Muscle of leg (tissue), 11 donors: ENCODE measurements around the gene FAM181A. TPM values are rescaled to one million over a fixed set of nuclear protein-coding genes. Genes with fewer than 3 reads are reported as not detected.

ENCODE experiments used
- DNase-seq: peaks from one replicate; pipeline ENCODE4 v3.0.0; 2013
- H3K27ac ChIP-seq: one replicate; pipeline ENCODE4 v1.5.1; 2013; ENCODE audit warnings: mild to moderate bottlenecking, low read length, control low read depth
- H3K27me3 ChIP-seq: one replicate; pipeline ENCODE4 v1.6.1; 2013; ENCODE audit warnings: low read length; ENCODE audit not compliant: control insufficient read depth, insufficient read depth
- H3K36me3 ChIP-seq: one replicate; pipeline ENCODE4 v1.6.1; 2013; ENCODE audit warnings: low read length; ENCODE audit not compliant: control insufficient read depth, insufficient read depth
- H3K4me1 ChIP-seq: one replicate; pipeline ENCODE4 v1.6.1; 2013; ENCODE audit warnings: low read length; ENCODE audit not compliant: control insufficient read depth, insufficient read depth
- H3K4me3 ChIP-seq: one replicate; pipeline ENCODE4 v1.5.1; 2013; ENCODE audit warnings: low read length, control low read depth
- H3K9me3 ChIP-seq: replicated peaks from 2 replicates; pipeline ENCODE4 v1.6.1; 2013; ENCODE audit warnings: low read depth, low read length; ENCODE audit not compliant: control insufficient read depth
- WGBS: methylation state at CpG from one replicate; pipeline ENCODE4 v1.1.5; 2013; ENCODE audit warnings: missing lambda C conversion rate; ENCODE audit not compliant: insufficient coverage; 5-methylcytosine and 5-hydroxymethylcytosine counted together
- polyA plus RNA-seq, 8 donors: library from polyadenylated mRNA; unstranded; fragments of 120-200 nt; gene quantifications; one replicate each; pipeline versions ENCODE4 v1.2.1 to v1.2.3, GENCODE V29; 2013; ENCODE audit warnings: inconsistent platforms in 1 of 8, low replicate concordance in 1 of 8; ENCODE audit not compliant: insufficient read length in 8 of 8, insufficient read depth in 1 of 8
- total RNA-seq: library from RNA; stranded (reverse); fragments of 120-200 nt; gene quantifications from one replicate; pipeline ENCODE4 v1.2.4, GENCODE V29; 2013

FAM181A gene
- total and polyA plus RNA-seq, 9 donors = 0.10 to 0.15 TPM; not detected in 7

GRCh38 chr14:93939304-93940229 lies 12.4 kb downstream of the FAM181A start:
- DNase-seq = peak; percentile 74

GRCh38 chr14:93940437-93940836 lies 13.3 kb downstream of the FAM181A start:
- Histone ChIP-seq H3K27ac (peak overlapping the region; percentile 91), H3K27me3 (peaks cover 25% of the 10 kb centered on the region), H3K4me1 (peaks cover 57% of the 10 kb centered on the region), H3K36me3 (peaks cover 54% of the 10 kb centered on the region), H3K4me3 (no peak overlapping the region), H3K9me3 (no peaks in the 10 kb centered on the region)
- 55% methylated on average over 5 of the region's 6 CpGs for WGBS
- DNase-seq = no peak

More at GRCh38 chr14:93939304-93940229, 12.4 kb downstream of the FAM181A start:
- Histone ChIP-seq H3K27me3 (peaks cover 26% of the 10 kb centered on the region), H3K4me3 (no peak overlapping the region), H3K9me3 (no peaks in the 10 kb centered on the region), H3K36me3 (peaks cover 58% of the 10 kb centered on the region), H3K4me1 (peaks cover 48% of the 10 kb centered on the region), H3K27ac (no peak overlapping the region)
- 5% methylated on average over 81 of the region's 84 CpGs for WGBS

GRCh38 chr14:93941293-93941910 lies 14.3 kb downstream of the FAM181A start:
- no peak overlapping the region for H3K4me3 ChIP-seq
- H3K27ac ChIP-seq = peak overlapping the region; percentile 91
- WGBS = 50% methylated on average over 12 of the region's 16 CpGs
- H3K9me3 ChIP-seq = no peaks in the 10 kb centered on the region
- DNase-seq = peak; percentile 86
- H3K36me3 ChIP-seq = peaks cover 50% of the 10 kb centered on the region
- peaks cover 64% of the 10 kb centered on the region for H3K4me1 ChIP-seq
- H3K27me3 ChIP-seq = peaks cover 24% of the 10 kb centered on the region

- Histone ChIP-seq H3K4me1 (peaks cover 66% of the 10 kb centered on the region), H3K27ac (no peak overlapping the region), H3K9me3 (no peaks in the 10 kb centered on the region), H3K27me3 (peaks cover 17% of the 10 kb centered on the region), H3K36me3 (peaks cover 47% of the 10 kb centered on the region), H3K4me3 (no peak overlapping the region)
- DNase-seq = no peak
- 91% methylated on average over 6 of the region's 10 CpGs for WGBS
Measured at GRCh38 chr14:93943052-93943451, 15.9 kb downstream of the FAM181A start.

GRCh38 chr14:93943930-93944329 lies 16.8 kb downstream of the FAM181A start:
- H3K36me3 ChIP-seq = peaks cover 45% of the 10 kb centered on the region
- WGBS = 76% methylated on average over 8 of the region's 9 CpGs
- H3K27ac ChIP-seq = peak overlapping the region; percentile 25
- peaks cover 9% of the 10 kb centered on the region for H3K27me3 ChIP-seq
- peaks cover 71% of the 10 kb centered on the region for H3K4me1 ChIP-seq
- DNase-seq = no peak
- H3K4me3 ChIP-seq = no peak overlapping the region
- no peaks in the 10 kb centered on the region for H3K9me3 ChIP-seq

GRCh38 chr14:93944348-93945069 lies 17.4 kb downstream of the FAM181A start:
- Histone ChIP-seq H3K4me3 (no peak overlapping the region), H3K27ac (peak overlapping the region; percentile 48), H3K36me3 (peaks cover 50% of the 10 kb centered on the region), H3K27me3 (peaks cover 4% of the 10 kb centered on the region), H3K9me3 (no peaks in the 10 kb centered on the region), H3K4me1 (peaks cover 76% of the 10 kb centered on the region)
- DNase-seq = peak; percentile 74
- 73% methylated on average over 16 of the region's 16 CpGs for WGBS

- no peak overlapping the region for H3K4me3 ChIP-seq
- peaks cover 72% of the 10 kb centered on the region for H3K4me1 ChIP-seq
- H3K36me3 ChIP-seq = peaks cover 55% of the 10 kb centered on the region
- H3K27me3 ChIP-seq = peaks cover under 1% of the 10 kb centered on the region
- peak overlapping the region; percentile 48 for H3K27ac ChIP-seq
- no peak for DNase-seq
- 82% methylated on average over 4 of the region's 5 CpGs for WGBS
- H3K9me3 ChIP-seq = no peaks in the 10 kb centered on the region
Measured at GRCh38 chr14:93945070-93945399, 17.9 kb downstream of the FAM181A start.

GRCh38 chr14:93946104-93946503 lies 19.0 kb downstream of the FAM181A start:
- DNase-seq = no peak
- Histone ChIP-seq H3K4me3 (no peak overlapping the region), H3K36me3 (peaks cover 58% of the 10 kb centered on the region), H3K4me1 (peaks cover 62% of the 10 kb centered on the region), H3K27ac (no peak overlapping the region), H3K27me3 (no peaks in the 10 kb centered on the region), H3K9me3 (no peaks in the 10 kb centered on the region)
- WGBS = 49% methylated on average over 5 of the region's 6 CpGs

- H3K27ac ChIP-seq = no peak overlapping the region
- H3K4me1 ChIP-seq = peaks cover 57% of the 10 kb centered on the region
Measured at GRCh38 chr14:93946541-93947090, 19.5 kb downstream of the FAM181A start.

More at GRCh38 chr14:93946541-93947090, 19.5 kb downstream of the FAM181A start:
- DNase-seq = no peak
- no peak overlapping the region for H3K4me3 ChIP-seq
- WGBS = 60% methylated on average over 6 of the region's 7 CpGs
- H3K9me3 ChIP-seq = no peaks in the 10 kb centered on the region
- peaks cover 63% of the 10 kb centered on the region for H3K36me3 ChIP-seq
- H3K27me3 ChIP-seq = no peaks in the 10 kb centered on the region
